Ecto neural progenitor cell (in vitro differentiated cells): Measurements from ENCODE around the gene LMX1B.

Source experiments
- DNase-seq: peaks from one replicate; pipeline ENCODE4 v3.0.0-alpha.2; 2018; ENCODE audit warnings: low spot score

The LMX1B gene

GRCh38 chr9:126676685-126677143 lies 63.0 kb downstream of the LMX1B start:
- DNase-seq, result peak; percentile 80

GRCh38 chr9:126677188-126678084 lies 63.7 kb downstream of the LMX1B start:
- DNase-seq, result no peak

DNA sequence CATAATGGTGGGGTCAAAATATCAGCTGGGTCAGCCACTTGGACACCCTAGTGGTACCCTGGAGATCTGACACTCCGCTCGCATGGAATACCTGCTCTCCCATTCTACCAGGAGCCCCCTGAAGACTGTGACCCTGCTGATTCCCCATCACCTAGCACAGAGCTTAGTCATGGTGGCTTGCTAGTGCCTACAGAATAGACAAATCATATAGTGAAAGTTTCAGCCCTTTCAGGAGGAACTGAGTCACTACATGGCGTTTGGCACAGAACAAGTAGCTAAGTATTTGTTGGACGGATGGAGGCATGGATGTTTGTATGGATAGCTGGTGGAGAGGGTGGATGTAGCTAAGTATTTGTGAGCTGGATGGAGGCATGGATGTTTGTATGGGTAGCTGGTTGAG lies 65.3 kb downstream of the LMX1B start:
- DNase-seq, result no peak

GRCh38 chr9:126681336-126681735 lies 67.6 kb downstream of the LMX1B start:
- DNase-seq, result no peak

- DNase-seq, result no peak
Observed at GRCh38 chr9:126682113-126682810, 68.5 kb downstream of the LMX1B start.

GRCh38 chr9:126682928-126683697 lies 69.4 kb downstream of the LMX1B start:
- DNase-seq, result peak; percentile 70

GRCh38 chr9:126683698-126684044 lies 69.9 kb downstream of the LMX1B start:
- DNase-seq, result no peak

DNA sequence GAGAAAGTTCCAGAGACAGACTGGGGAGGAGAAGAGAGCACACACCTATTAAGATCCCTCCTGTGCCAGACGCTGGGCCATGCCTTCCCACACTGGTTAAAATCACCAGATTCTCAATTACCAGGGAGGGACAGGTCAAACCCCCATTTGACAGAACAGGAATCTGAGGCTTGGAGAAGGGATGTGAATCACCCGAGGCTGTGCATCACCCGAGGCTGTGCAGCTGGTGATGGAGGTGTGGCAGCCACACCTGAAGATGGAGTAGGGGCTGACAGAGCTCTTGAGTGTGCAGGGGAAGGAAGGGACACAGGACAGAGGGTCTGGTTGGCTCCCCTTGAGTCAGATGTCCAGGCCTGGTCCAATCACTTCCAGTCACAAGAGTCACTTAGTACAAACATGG lies 70.6 kb downstream of the LMX1B start:
- no peak for DNase-seq

- DNase-seq, result no peak
Observed at GRCh38 chr9:126684965-126685465, 71.3 kb downstream of the LMX1B start.

DNA sequence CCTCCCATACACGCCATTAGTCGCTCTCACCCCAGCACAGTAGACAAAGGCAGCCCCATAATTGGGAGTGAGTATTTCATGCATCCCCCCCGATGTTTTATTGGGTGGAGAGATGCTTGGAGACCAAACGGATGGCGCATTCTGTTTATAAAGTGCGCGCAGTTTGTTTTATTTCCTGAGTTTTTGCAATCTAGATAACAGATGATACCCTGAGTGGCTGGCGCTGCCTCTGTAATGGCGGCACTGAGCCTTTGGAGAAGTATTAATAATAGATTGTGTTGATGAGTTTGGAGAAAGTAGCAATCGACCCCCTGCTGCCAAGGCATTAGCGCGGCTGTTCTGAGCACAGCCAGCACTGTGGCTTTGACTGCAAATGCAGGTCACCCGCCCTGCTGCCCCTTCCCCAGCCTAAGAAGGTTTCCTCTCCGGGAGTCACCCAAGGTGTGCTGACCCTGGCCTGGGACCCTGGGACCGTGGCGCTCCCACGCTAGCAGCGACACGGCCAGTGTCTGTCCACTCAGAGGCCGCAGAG lies 74.3 kb downstream of the LMX1B start:
- no peak for DNase-seq

- no peak for DNase-seq
Observed at GRCh38 chr9:126688617-126689016, 74.9 kb downstream of the LMX1B start.

GRCh38 chr9:126689027-126689825 lies 75.5 kb downstream of the LMX1B start:
- DNase-seq, result no peak

- peak; percentile 83 for DNase-seq
Observed at GRCh38 chr9:126690431-126691051, 76.8 kb downstream of the LMX1B start.

GRCh38 chr9:126692041-126692758 lies 78.5 kb downstream of the LMX1B start:
- DNase-seq, result no peak

- peak; percentile 37 for DNase-seq
Observed at GRCh38 chr9:126692759-126693427, 79.2 kb downstream of the LMX1B start.

GRCh38 chr9:126693428-126693944 lies 79.8 kb downstream of the LMX1B start:
- DNase-seq, result peak; percentile 42

GRCh38 chr9:126694206-126695081 lies 80.7 kb downstream of the LMX1B start:
- DNase-seq, result peak; percentile 47

- no peak for DNase-seq
Observed at GRCh38 chr9:126695186-126695585, 81.5 kb downstream of the LMX1B start.
